Stimulated activated CD8-positive, alpha-beta memory T cell treated with anti-CD3 and anti-CD28 coated beads, Interleukin-12 subunit alpha, Interleukin-12 subunit beta, amount 100 ng/mL, for 24 hours (primary cell): ENCODE data around the gene NDEL1.

Source experiments
- DNase-seq: peaks from one replicate; pipeline ENCODE4 v3.0.0-alpha.2; 2020; ENCODE audit errors: extremely low read depth

The NDEL1 gene

DNA sequence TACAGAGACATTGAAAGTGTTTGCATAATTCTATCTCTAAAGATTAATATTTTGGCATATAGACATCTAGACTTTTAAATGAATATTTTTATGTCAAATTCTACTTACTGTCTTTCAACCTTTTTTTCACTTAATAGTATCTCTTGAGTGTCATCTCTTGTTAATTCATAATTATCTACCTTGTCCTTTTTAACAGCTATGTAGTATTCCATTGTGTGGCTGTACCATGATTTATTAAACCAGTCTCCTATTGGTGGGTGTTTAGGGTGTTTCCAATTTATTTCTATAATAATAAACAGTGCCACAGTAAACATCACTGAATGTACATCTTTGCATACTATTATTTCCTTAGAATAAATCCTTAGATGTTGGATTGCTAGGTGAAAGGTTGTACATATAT is 21.7 kb upstream of the NDEL1 start:
- DNase-seq, result no peak

DNA sequence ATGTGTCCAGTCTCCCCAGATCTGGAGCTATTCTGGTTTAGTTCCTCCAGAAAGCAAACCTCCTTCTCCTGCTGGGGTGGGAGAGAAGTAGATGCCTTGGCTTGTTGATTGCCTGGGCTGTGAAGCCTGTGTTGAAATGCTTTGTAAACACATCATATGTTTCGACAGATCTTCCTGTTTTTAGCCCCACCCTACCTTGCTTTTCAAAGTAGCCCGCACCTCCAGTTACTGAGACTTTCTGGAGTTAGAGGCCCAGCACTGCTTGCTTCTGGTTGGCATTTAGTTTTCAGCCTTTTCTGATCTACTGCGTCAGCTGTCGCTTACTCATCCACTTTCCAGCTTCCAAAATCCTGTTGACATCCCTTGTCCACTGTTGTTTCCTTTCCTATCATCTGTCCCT is 17.9 kb upstream of the NDEL1 start:
- DNase-seq, result no peak

DNA sequence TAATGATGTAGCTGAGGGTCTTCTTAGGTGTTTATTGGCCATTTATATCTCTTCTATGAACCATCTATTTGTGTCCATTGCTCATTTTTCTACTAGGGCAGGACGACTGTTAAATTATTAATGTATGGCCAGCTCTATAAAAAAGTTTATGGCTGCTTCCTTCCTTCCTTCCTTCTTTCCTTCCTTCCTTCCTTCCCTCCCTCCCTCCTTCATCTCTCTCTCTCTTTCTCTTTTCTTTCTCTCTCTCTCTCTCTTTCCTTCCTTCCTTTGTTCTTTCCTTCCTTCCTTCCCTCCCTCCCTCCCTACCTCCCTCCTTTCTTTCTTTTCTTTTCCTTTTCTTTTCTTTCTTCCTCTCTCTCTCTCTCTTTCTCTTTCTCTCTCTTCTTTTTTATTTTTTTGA is 17.2 kb upstream of the NDEL1 start:
- DNase-seq, result no peak

DNA sequence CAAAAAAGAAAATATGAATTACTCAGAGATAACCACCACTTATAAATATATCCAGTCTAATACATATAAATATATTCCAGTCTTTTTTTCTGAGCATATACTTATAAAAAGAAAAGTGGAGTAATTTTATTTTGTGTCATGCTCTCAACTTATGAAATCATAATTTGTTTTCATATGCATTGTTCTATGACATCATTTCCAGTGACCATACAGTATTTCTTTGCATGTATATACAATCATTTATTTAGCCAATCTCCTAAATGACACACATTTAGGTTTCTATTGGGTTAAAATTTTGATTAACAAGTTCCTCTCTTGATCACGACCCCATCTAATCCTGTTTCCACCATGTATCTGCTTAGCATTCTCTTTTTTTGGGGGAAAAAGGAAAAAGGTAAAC is 16.4 kb upstream of the NDEL1 start:
- no peak for DNase-seq

DNA sequence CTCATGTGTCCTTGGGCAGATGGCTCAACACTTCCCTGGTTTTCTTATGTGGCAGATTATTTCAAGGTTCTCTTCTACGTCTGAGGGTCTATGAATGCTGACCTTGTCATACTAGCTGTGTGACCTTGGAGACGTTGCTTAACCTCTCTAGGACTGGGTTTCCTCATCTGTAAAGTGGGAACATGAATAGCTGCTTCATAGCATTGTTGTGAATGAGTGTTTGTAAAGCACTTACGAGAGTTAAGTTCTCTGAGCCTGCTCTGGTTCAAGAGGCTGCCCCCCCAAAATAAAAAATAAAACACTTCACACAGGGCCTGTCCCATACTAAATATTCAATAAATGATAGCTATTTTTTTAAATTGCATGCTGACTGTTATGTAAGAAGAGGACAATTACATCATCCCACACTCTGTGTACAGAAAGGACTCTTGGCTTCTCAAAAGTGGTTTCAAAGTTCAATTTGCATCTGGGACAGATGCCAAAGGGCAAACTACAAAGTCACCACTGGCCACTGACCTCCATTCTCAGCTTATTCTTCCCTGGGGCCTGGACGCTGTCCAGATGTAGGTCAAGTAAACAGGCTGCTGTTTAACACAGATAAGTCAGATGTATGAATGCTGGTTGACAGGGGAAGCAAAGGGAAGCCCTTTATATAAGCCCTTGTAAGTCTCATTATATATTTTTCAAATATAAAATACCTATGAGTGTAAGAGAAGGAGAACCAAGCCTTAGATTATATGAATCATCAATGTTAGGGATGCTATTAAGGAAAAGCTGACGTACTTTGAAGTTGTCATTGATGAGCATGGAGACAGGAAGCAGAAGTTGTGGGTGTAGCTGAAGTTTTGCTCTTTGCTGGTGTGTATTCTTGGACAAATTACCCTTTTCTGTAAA is 15.4 kb upstream of the NDEL1 start:
- DNase-seq, result no peak

DNA sequence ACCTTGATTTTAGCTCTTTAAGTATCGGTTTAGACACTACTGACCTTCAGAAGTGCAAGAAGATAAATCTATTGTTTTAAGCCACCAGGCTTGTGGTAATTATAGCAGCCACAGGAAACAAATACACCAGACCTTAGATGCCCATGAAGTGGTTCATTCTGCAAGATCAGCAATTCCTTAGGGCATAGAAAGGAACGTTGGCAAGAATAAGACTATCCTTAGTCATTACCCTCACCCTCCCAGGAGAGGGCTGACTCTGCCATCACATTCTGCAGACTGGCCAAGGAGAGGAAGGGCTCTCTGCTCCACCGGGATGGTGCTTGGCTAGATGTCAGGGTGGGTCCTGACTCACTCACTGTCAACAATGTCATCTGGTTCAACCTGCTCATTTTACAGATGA is 14.1 kb upstream of the NDEL1 start:
- DNase-seq, result no peak

DNA sequence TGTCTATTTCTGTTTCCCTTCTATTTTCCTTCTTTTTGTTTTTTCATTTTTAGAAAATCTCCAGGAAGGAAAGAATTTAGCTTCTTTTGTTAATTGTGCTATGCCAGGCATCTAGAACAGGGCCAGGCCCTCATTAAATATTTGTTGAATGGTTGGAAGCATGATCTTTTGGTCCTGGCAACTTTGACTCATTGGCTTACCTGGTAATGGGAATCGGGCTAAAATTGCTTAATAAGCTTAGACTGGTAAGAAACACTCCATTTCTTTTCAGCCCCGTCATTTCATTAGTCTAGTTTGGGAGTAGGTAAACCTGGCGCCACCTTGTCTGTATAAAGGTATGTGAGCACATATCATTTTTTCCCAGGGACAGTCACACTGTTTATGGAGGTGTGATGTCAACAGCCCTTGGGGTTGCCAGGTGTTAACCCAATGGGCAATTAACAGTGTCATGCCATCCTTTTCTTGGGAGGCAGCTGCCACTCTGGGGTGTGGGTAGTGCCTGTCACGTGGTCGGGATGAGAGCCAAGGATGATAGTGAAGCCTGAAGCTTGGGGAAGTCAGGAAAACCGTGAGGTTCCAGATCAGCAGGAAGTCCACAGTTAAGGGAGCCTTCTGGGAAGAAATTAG is 9.5 kb upstream of the NDEL1 start:
- DNase-seq, result no peak

DNA sequence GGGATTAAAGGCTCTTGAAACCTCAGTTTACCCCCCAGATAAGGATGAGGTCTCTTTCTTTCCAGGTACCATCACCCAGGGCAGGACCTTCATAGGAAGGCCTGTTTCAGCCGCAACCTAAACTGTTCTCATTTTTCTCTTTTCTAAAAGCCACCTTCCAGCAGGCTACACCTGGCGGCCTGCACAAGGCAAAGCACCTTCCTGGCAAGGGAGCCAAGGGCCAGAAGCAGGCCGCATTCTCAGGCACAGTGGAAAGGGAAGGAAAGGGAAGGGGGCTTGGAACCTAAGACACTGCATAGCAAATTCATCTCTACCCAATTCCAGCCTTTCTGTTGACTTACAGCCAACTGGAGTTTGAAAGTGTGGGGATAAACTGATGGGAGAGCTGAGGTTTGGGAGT is 8.9 kb upstream of the NDEL1 start:
- no peak for DNase-seq

DNA sequence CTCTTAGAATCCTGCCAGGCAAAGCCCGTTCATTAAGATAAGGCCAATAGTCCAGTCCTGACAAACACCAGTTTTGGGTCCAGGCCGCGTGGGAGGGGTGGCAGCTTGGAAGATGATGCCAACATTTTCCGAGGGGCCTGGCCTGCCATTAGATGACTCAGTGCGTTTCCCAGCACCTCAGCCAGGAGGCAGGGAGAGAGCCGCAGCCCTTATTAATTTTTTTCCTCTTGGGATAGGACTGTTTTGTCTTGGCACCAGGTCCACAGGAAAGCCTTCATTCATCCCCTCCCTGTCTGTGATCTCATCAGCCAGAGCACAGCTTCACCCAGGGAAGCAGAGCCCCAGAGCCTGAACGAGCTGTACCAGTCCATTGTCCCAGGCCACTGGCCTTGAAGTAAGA is 4.7 kb upstream of the NDEL1 start:
- no peak for DNase-seq

DNA sequence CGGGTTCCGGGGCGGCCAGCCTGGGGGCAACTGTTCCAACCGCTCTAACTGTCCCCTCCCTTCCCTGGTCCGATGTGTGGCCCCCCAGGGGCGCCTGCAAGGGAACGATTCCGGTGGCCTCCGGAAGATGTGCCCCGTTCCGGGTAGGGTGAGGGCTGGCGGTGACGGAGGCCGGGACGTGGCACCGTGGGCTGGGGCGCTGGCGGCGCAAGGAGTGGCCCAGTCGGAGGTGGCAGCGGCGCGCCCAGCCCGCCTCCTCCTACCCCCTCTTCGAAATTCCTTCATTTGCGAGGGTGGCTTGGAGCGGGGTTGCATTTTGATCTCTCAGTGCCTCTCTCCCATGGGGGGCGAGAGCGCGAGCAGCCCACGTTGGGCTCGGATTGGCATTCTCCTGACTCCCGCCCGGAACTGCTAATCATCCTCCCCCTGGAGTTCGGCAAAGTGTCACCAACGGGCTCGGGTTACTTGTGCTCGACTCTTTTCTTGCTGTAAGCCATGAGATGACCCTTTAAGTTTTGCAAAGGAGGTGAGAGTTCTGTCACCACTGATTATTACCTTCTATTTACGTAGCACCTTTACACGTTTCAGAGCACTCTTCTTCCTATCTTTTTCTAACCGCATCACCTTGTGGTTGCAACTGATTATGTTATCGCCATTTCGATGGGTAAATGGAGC is 622 bp downstream of the NDEL1 start:
- DNase-seq, result peak; percentile 32

DNA sequence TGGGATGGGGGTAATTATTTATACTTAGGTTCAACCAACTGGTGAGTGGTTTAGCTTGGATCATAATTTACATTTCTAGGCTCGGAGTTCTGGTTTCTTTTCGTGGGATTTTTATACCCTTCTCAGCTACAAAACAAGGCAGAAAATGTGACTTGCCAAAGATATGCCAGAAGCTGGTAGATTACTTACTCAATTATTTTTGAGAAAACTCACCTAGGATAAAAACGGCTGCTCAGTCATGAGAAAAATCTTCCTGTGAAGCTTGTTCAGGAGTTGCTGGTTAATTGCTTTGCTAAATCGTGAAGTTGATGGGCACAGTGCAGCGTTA is 1.1 kb downstream of the NDEL1 start:
- DNase-seq, result no peak

DNA sequence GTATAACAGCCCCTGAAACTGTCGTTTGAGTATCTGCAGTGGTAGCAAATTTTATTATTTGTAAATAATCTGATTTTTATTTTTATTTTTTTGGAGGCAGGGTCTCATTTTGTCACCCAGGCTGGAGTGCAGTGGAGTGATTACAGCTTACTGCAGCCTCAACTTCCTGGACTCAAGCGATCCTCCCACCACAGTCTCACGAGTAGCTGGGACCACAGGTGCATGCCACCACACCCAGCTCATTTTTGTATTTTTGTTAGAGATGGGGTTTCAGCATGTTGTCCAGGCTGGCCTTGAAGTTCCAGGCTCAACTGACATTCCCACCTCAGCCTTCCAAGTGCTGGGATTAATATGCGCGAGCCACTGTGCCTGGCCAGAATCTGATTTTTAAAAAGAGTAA is 2.8 kb downstream of the NDEL1 start:
- DNase-seq, result no peak

DNA sequence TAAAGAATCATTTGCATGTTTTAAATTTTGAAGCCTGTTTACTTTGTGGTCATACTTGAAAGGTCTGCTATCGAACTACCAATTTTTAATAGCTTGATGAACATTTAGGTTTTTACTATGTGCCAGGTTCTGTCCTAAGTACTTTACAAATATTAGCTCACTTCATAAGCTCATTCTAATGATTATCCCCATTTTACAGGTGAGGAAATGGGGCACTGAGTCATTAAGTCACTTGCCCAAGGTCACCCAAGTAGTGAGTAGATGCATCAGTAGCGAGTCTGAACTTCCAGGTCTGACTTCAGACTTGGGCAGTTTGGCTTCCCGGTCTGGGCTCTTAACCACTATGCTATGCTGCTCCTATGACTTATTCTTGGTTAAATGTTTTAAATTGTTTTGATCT is 4.0 kb downstream of the NDEL1 start:
- DNase-seq, result no peak

DNA sequence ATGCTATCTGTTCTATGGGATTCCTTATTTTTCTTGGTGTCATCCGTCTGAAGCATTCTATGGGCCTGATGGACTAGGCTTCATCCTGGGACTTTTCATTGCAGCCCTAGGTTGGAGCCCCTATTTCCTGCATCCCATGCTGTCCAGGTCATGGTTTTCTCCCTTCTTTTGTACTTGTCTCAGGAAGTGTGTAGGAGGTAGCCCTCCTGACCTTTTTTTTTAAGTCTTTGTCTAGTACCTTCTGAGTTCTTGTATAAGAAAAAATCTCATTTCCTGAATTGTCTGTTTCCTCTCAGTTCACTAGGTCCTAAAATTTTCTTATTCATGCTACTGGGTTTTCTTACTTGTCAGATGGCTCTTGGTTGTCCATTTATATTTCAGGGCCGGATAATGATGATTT is 6.0 kb downstream of the NDEL1 start:
- DNase-seq, result no peak

DNA sequence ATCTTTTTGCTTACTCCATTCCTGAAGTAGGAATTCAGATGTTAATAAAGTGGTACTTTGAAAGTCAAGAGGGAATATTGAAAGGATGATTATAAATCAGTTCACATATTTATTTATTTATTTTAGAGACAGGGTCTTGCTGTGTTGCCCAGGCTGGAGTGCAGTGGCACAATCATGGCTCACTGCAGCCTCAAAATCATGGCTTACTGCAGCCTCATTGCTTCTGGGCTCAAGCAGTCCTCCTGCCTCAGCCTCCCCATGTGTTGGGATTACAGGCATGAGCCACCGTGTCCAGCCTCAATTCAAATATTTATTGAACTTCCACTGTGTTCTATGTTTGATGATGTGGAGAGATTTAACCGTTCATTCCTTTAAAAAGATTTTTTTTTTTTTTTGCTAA is 6.6 kb downstream of the NDEL1 start:
- no peak for DNase-seq

DNA sequence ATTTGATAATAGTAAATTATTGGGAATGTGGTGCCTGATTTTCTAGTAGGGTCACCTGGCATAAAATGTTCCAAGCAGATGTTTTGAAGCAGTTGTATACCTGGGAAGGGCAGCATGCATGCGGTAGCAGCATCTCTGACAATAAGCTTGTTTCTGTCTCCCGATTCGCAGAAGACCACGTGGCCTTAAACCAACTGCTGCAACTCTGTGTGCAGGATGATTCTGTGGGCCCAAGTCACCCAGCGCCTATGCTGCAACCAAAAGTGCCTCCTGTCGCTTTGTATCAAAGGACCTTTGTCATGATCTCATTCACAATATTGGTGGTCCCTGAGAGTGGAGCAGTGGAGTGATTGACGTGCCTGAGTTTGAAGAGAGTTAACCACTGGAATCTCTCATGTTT is 8.1 kb downstream of the NDEL1 start:
- DNase-seq, result no peak

DNA sequence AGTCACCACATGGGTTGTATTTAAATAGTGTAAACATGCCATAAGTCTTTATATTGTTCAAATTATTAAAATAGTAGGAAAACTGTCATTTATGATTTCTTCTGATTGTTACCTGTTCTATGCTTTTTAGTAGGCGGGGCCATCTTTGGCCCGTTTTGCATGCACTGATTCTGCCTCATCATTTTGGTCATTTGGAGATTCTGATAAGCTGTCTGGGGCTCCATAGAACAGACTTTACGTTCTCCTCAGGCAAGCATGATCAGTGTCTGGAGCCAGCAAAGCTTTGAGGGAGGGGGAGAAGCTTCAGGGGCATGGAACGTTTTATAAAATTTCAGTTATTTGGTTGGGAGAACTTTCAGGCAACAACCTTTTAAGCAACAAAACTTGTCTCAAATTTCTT is 8.8 kb downstream of the NDEL1 start:
- no peak for DNase-seq

DNA sequence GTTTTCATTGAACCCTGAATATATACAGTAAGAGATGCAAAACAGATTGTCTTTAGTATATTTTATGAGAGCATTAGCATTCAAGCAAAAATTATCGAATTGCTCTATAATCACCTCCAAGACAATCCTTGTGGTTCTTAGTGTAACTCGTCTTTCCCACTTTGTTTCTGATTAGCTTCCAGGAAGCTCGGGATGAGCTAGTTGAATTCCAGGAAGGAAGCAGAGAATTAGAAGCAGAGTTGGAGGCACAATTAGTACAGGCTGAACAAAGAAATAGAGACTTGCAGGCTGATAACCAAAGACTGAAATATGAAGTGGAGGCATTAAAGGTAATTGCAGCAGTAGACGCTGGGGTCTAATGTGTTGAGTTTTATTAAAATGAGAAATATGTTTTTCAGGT is 9.9 kb downstream of the NDEL1 start:
- no peak for DNase-seq

DNA sequence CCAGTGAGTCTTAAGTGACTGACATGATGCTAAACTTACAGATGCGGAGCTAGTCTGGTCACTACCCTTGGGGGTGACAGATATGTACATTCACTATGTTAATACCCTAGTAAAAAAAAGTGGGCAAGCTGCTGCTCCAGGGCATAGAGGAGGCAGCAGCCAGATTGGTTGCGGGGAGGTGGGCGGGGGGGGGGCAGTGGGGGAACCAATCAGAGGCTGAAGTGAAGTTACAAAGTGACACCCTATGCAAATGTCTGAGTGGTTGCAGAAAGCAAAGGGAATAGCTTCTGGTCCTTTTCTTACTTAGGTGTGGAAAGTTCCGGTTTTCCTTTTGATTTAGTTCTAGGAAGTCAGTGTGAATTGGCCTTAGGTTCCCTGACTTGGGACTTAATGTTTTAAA is 12.1 kb downstream of the NDEL1 start:
- DNase-seq, result no peak

DNA sequence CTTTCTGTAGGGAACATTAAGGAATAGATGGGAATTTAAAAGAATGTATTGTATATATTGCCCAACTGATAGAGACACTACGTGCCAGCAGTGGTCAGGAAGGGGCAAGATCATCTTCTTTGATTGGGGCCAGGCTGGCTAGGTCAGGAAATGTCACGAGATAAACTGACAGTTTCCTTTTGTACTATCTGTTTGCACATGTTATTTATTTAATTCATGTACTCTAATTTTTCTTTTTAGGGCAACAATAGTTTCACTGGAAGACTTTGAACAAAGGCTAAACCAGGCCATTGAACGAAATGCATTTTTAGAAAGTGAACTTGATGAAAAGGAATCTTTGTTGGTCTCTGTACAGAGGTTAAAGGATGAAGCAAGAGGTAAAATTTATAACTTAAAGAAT is 12.6 kb downstream of the NDEL1 start:
- DNase-seq, result no peak

DNA sequence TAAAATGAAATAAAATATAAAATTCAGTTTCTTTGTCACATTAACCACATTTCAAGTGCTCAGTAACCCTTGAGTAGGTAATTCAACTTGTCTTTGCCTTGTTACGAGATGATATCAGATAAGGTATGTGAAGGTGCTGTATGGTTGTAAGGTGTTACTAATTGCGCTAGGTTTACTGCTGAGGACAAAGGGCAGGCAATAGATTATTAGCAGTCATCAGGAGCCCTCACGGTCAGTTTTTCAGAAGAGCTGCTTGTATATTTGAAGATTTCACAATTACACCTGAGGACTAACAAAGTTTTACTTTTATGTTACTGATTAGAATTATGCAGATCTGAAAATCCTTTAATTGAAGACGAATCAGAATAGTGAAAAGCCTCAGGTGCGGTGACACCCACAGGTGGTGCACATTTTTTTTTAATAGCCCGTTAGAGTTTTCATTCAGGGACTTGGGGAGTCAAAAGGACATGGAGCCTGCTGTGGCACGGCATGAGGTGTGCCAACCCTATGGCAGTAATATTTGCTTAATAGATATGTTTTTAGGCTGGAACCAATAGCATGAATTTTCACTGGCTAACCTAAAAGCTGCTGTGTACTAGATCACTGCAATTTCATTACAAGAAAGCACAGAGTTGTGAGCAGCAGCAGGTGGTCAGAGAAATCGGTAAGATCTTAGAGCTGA is 16.4 kb downstream of the NDEL1 start:
- no peak for DNase-seq

DNA sequence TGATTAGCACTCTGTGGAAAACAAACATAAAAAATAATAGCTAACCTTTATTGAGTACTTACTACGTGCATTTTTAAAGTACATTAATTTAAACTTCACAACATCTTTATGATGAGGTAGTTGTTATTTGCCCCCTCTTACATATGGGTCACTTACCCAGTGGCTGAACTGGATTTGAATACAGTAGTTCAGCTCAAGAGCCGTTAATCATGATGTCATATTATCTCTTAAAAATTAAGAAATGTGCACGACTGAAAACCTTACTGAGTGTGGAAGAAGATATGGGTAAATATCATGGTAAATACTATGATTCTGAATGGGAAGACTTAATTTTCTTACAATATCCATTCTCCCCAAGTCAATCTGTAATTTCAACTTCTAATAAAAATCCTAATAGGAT is 17.6 kb downstream of the NDEL1 start:
- DNase-seq, result no peak
